PC-3 (cell line): Measurements from ENCODE around the gene GREB1L. TPM values are rescaled to one million over a fixed set of nuclear protein-coding genes. Genes with fewer than 3 reads are reported as not detected.

Experiments used
- ATAC-seq: fragments of 200-7000 bp; cut with Tn5 transposase; 2 replicates; pipeline ENCODE4 v1.9.1; 2020; ENCODE audit warnings: mild to moderate bottlenecking, moderate library complexity
- BruUV-seq: library from RNA; stranded (reverse); fragments of 400-500 nt; replicated peaks from 2 replicates; lab custom pipeline; 2021; lab: Mats Ljungman, UMichigan
- CTCF ChIA-PET: fragments of 300-600 bp; sonication (Branson Sonifier 250); formaldehyde crosslinking; loops from one replicate; lab custom pipeline; 2022; ENCODE audit warnings: antibody characterized with exemption; lab: Charles Lee
- POLR2A ChIA-PET: fragments of 300-600 bp; sonication (Branson Sonifier 250); formaldehyde crosslinking; loops from one replicate; lab custom pipeline; 2022; ENCODE audit warnings: antibody characterized with exemption; ENCODE audit not compliant: unreplicated experiment; lab: Charles Lee
- DNase-seq: peaks from one replicate; pipeline ENCODE4 v3.0.0-alpha.2; 2015
- H2AFZ ChIP-seq: fragments of 300-600 bp; sonication (generic); 2 replicates; pipeline ENCODE4 v1.6.0; 2016; ENCODE audit warnings: antibody characterized with exemption, low read length
- H3F3A ChIP-seq: fragments of 300-600 bp; sonication (generic); one replicate; pipeline ENCODE4 v1.6.0; 2017; ENCODE audit warnings: antibody characterized with exemption, low read length, control low read depth, mild to moderate bottlenecking; ENCODE audit not compliant: unreplicated experiment
- H3K27ac ChIP-seq: fragments of 300-600 bp; sonication (generic); 2 replicates; pipeline ENCODE4 v1.5.1; 2016; ENCODE audit warnings: mild to moderate bottlenecking, low read length
- H3K27me3 ChIP-seq: fragments of 300-600 bp; sonication (generic); 2 replicates; pipeline ENCODE4 v1.6.1; 2016; ENCODE audit warnings: low read length, mixed read lengths
- H3K36me3 ChIP-seq: fragments of 300-600 bp; sonication (generic); 2 replicates; pipeline ENCODE4 v1.6.1; 2016; ENCODE audit warnings: low read depth, mixed run types, low read length, mixed read lengths
- H3K4me1 ChIP-seq: fragments of 300-600 bp; sonication (generic); 2 replicates; pipeline ENCODE4 v1.5.1; 2016; ENCODE audit warnings: low read length; ENCODE audit not compliant: insufficient read depth
- H3K4me2 ChIP-seq: fragments of 300-600 bp; sonication (generic); 2 replicates; pipeline ENCODE4 v1.6.0; 2016; ENCODE audit warnings: low read length
- H3K4me3 ChIP-seq: fragments of 300-600 bp; sonication (generic); 2 replicates; pipeline ENCODE4 v1.5.1; 2016; ENCODE audit warnings: mild to moderate bottlenecking, low read length, mixed read lengths
- H3K79me2 ChIP-seq: fragments of 300-600 bp; sonication (generic); 2 replicates; pipeline ENCODE4 v1.6.1; 2017; ENCODE audit warnings: low read length, mixed read lengths
- H3K9ac ChIP-seq: fragments of 300-600 bp; sonication (generic); 2 replicates; pipeline ENCODE4 v1.6.0; 2016; ENCODE audit warnings: mild to moderate bottlenecking, low read length
- H3K9me2 ChIP-seq: fragments of 300-600 bp; sonication (generic); replicated peaks from 2 replicates; pipeline ENCODE4 v1.6.1; 2016; ENCODE audit warnings: mixed run types, low read length, mixed read lengths
- H3K9me3 ChIP-seq: fragments of 300-600 bp; sonication (generic); 2 replicates; pipeline ENCODE4 v1.6.1; 2016; ENCODE audit warnings: low read length, mixed read lengths
- H4K20me1 ChIP-seq: fragments of 300-600 bp; sonication (generic); 2 replicates; pipeline ENCODE4 v1.6.1; 2016; ENCODE audit warnings: low read length, mixed read lengths
- CTCF ChIP-seq: fragments of 300-600 bp; sonication (generic); conservative IDR thresholded peaks from 2 replicates; pipeline ENCODE4 v1.5.1; 2017; ENCODE audit warnings: antibody characterized with exemption, low read depth, mild to moderate bottlenecking, low read length
- EZH2 ChIP-seq: fragments of 300-600 bp; sonication (generic); IDR thresholded peaks from one replicate; pipeline ENCODE4 v1.6.1; 2017; ENCODE audit warnings: antibody characterized with exemption, mild to moderate bottlenecking, low read length; ENCODE audit not compliant: unreplicated experiment
- EZH2phosphoT487 ChIP-seq: fragments of 300-600 bp; sonication (generic); IDR thresholded peaks from 2 replicates; pipeline ENCODE4 v1.6.1; 2018; ENCODE audit warnings: mild to moderate bottlenecking, antibody characterized with exemption, low read length, borderline replicate concordance
- intact Hi-C: fragments of 100-400 bp; cut with micrococcal nuclease; formaldehyde crosslinking; loops from 2 replicates; pipeline ENCODE4 v1.9.0; 2023
- total RNA-seq: library from RNA; depleted of rRNA; stranded (reverse); fragments of >200 nt; gene quantifications from 2 replicates; pipeline ENCODE4 v1.2.3, GENCODE V29; 2014

Gene GREB1L
- total RNA-seq, 1 experiment from 2014 or later = 10.3 TPM

GRCh38 chr18:21306368-21306767, 64.3 kb downstream of the GREB1L start:
- H3K4me1 ChIP-seq = peaks cover 10% of the 10 kb centered on the region; the same call in 1 of the 2 replicates
- no peaks in the 10 kb centered on the region for H4K20me1 ChIP-seq
- H3F3A ChIP-seq = no peaks in the 10 kb centered on the region
- ATAC-seq (no peak), DNase-seq (no peak)
- H3K27ac ChIP-seq = no peak overlapping the region
- intact Hi-C loops = loop anchor here (10.0 kb wide), 1 partner anchor 52 kb away; no protein-coding TSS in a partner anchor
- POLR2A ChIA-PET = interaction anchor here (0.5 kb wide), 1 partner anchor 1418 kb away, joined by 3 read pairs; no protein-coding TSS in a partner anchor
- no peak overlapping the region for H2AFZ ChIP-seq
- H3K9me3 ChIP-seq = no peaks in the 10 kb centered on the region
- no TSS peak for BruUV-seq
- TF ChIP-seq EZH2 (no peak), EZH2phosphoT487 (no peak), CTCF (no peak)
- no peaks in the 10 kb centered on the region for H3K9me2 ChIP-seq
- H3K36me3 ChIP-seq = no peaks in the 10 kb centered on the region
- CTCF ChIA-PET = no interaction called here
- H3K27me3 ChIP-seq = no peaks in the 10 kb centered on the region
- no peak overlapping the region for H3K4me2 ChIP-seq
- no peaks in the 10 kb centered on the region for H3K79me2 ChIP-seq
- no peak overlapping the region for H3K9ac ChIP-seq
- H3K4me3 ChIP-seq = no peak overlapping the region

- BruUV-seq = no TSS peak
- CTCF ChIA-PET = no interaction called here
Observed at GRCh38 chr18:21307578-21307977, 65.5 kb downstream of the GREB1L start.

More at GRCh38 chr18:21307578-21307977, 65.5 kb downstream of the GREB1L start:
- no peaks in the 10 kb centered on the region for H4K20me1 ChIP-seq
- H3K9me2 ChIP-seq = no peaks in the 10 kb centered on the region
- no peaks in the 10 kb centered on the region for H3F3A ChIP-seq
- POLR2A ChIA-PET = no interaction called here
- H3K4me3 ChIP-seq = no peak overlapping the region
- ATAC-seq (no peak), DNase-seq (no peak)
- no peaks in the 10 kb centered on the region for H3K36me3 ChIP-seq
- TF ChIP-seq EZH2 (no peak), CTCF (no peak), EZH2phosphoT487 (no peak)
- intact Hi-C loops = loop anchor here (10.0 kb wide), 1 partner anchor 53 kb away; no protein-coding TSS in a partner anchor
- no peak overlapping the region for H2AFZ ChIP-seq
- no peak overlapping the region for H3K27ac ChIP-seq
- peaks cover 10% of the 10 kb centered on the region; the same call in 1 of the 2 replicates for H3K4me1 ChIP-seq
- H3K27me3 ChIP-seq = no peaks in the 10 kb centered on the region
- H3K9ac ChIP-seq = no peak overlapping the region
- H3K9me3 ChIP-seq = no peaks in the 10 kb centered on the region
- no peaks in the 10 kb centered on the region for H3K79me2 ChIP-seq
- H3K4me2 ChIP-seq = no peak overlapping the region
